Skin of body (tissue), 2 donors: Measurements from ENCODE around the gene TREX2. TPM values are rescaled to one million over a fixed set of nuclear protein-coding genes. Genes with fewer than 3 reads are reported as not detected.

ENCODE experiments used
- DNase-seq: peaks from one replicate; lab custom pipeline; 2025; lab: John Stamatoyannopoulos, UW
- total RNA-seq: library from RNA; depleted of rRNA; stranded (reverse); fragments of >200 nt; gene quantifications from one replicate; pipeline ENCODE4 v1.2.3, GENCODE V29; 2014

The TREX2 gene, protein sequence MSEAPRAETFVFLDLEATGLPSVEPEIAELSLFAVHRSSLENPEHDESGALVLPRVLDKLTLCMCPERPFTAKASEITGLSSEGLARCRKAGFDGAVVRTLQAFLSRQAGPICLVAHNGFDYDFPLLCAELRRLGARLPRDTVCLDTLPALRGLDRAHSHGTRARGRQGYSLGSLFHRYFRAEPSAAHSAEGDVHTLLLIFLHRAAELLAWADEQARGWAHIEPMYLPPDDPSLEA
- total RNA-seq = 6.1 TPM

DNA sequence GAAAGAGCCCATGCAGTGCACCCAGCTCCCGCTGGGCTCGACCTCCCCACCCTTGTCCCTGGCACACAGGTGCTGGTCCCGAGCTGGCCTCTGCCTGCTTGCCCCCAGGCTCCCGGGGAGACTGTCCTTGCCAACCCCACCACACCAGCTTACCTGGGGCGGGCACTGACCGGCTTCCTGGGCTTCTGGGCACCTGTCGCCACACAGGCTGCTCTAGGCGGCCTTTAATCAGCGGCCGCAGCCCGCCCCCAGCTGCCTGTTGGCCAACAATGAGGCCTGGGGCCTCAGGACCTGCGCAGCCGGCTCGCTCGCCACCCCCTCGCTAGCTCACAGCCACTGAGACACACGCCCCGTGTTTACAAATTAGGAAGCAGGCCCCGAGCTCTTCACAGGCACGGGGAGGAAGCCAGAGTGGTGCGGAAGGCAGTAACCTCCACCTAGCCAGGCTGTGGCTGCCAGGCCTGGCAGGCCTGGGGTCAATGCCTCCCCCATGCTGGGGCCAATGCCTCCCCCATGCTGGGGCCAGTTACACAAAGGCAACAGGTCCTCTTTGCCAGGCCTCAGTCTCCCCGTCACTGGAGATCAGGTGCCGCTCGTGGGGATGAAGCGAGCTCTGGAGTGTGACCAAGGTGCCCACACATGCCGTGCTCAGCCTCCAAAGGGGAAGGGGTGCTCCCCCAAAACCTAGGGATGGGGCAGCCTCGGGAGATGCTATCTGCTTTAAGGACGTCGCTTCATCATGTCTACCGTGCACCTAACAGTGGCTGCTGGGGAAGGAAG, at the start of gene TREX2:
Gene TREX2 (minus strand): TSS at position 201 of the 780 bp plus-strand sequence. CDS start 626 bp downstream, outside the sequence.
- no peak for DNase-seq

DNA sequence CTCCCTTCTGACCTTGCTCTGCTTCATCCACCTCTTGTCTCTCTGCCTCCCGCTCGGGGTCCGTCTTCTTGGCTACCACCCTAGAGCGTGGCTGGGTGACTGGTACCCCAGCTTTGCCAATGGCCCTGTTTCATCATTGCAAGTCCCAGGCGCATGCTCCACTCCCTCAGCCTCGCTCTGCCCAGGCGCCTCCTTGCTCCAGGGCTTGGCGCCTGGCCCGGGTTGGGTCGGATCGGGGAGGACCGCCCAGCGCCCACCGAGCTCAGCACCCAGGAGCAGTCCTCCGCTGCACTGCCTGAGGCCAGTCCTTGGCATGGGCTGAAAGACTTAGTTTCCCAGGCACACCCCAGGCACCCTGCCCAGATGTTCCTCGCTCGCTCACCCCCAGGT, 49.5 kb upstream of the TREX2 start:
- no peak for DNase-seq

DNA sequence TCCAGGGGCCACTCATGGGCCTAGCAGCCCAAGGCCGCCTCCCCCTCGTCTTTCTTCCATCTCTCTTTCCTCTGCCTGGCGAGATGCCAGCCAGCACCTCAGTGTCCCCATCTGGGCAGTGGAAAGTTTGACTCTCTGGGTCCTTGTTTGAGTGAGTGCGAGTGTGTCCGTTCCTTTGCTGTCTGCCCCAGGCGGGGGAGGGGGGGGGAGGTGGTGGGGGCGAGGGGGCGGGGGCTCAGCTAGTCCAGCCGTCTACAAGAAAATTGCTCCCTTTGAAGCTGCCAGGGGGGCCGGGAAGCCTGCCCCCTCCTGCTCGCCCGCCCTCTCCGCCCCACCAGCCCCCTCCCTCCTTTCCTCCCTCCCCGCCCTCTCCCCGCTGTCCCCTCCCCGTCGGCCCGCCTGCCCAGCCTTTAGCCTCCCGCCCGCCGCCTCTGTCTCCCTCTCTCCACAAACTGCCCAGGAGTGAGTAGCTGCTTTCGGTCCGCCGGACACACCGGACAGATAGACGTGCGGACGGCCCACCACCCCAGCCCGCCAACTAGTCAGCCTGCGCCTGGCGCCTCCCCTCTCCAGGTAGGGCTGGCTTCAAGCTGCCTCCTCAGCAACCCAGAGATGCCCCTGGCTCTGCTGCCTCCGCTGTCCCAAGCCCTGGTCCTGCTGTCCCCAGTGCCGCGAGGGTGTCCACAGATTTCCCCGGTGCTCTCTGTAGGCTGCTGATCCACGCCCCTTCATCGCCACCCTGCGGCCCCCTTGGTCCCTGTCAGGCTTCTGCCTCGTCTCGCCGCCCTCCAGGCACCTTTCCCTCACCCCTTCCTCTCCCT, 48.9 kb upstream of the TREX2 start, which contains the start of gene BGN:
Gene BGN (plus strand): TSS at position 440 of the 821 bp plus-strand sequence. CDS start 9,652 bp downstream, outside the sequence.
- DNase-seq = no peak

DNA sequence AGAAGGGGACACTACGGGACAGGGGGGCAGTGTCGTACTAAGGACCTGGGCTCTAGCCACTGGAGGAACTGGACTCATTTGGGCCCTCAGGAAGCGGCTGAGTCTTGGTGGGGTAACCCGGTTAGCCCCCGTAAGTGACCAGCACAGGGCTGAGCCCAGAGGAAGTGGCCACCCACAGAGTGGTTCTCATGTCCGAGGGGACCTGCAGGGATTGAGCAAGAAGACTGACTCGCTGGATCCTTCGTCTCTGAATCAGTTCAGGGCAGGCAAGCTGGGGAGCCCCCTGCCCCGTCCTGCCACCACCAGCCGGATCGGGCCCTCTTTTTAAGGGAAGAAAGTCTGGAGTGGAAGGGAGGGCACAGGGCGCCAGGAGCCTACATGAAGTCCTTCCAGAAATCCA, 48.2 kb upstream of the TREX2 start:
- DNase-seq = no peak

DNA sequence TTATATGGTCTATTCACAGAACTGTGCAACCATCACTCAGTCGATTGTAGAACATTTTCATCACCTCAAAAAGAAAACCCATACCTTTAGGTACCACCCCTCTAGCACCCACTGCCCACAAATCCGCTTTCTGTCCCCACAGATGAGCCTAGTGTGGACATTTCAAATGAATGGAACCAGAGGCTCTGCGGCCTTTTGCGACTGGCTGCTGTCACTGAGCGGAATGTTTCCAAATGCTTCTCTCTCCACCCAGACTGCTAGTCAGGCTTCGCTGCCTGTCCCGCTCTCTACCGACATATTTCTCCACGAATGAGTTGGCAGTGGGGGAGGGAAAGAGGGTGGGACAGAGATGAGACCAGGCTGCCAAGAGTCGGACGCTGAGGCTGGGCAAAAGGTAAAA, 47.2 kb upstream of the TREX2 start:
- DNase-seq = no peak

DNA sequence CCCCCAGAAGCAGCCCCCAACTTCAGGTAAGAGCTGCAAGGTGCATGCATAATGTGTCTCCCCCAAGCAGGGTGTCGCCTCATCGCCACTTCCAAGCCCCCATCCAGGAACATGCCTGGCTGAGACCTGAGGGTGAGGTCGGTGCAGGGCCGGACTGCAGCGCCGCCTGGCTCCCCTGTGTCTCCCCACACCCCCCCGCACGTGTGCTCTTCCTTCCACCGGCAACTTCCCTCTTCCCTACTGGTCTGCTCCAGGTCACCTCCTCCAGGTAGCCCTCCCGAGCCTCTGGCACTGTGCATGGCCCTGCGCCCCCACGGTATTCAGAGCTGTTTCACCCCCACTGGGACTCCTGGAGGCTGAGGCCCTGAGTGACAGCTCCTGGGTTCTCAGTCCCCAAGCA, 46.7 kb upstream of the TREX2 start:
- DNase-seq = no peak

DNA sequence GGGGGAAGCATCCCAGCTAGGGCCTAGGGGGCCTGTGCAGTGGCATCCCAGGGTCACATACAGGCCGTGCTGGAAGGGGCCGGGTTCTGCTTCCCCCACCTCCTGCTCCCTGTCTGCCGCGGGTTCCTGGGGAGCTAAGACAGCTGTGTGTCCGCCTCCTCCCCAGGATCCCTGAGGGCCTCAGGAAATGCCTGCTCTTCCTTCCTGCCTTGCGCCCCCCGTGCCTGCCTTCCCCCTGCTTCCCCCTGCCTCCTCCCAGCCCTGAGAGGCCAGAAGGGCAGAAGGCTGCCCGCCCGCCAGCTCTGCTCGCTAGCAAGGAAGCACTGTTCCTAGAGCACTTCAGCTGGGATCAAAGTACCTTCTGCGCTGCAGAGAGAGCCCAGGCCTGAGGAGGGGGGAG, 46.1 kb upstream of the TREX2 start:
- DNase-seq = no peak

DNA sequence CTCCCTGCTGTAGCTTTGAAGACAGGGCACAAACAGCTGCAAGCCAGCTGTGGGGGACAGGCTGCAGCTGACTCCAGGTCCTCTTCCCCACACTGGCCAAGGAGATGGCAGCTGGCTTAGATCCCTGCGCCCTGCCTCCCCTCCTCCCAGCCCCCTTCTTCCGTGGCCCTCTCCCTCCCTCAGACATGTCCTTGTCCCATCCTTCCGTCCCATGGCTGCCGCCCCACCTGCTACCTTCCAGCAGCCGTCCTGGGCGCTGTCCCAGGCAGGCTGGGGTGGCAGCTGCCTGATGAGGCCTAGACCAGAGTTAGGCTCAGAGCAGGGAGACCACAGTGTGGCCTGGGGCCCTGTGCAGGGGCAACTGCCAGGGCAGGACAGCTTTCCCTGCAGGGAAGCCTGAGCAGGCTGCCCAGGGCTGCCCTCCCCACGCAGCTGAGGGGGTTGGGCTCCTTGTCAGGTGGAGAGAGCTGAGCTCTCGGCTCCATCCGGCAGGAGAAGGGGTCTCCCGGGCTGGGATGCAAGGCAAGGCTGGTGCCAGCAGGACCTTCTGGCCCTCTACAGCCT, 45.6 kb upstream of the TREX2 start:
- no peak for DNase-seq

DNA sequence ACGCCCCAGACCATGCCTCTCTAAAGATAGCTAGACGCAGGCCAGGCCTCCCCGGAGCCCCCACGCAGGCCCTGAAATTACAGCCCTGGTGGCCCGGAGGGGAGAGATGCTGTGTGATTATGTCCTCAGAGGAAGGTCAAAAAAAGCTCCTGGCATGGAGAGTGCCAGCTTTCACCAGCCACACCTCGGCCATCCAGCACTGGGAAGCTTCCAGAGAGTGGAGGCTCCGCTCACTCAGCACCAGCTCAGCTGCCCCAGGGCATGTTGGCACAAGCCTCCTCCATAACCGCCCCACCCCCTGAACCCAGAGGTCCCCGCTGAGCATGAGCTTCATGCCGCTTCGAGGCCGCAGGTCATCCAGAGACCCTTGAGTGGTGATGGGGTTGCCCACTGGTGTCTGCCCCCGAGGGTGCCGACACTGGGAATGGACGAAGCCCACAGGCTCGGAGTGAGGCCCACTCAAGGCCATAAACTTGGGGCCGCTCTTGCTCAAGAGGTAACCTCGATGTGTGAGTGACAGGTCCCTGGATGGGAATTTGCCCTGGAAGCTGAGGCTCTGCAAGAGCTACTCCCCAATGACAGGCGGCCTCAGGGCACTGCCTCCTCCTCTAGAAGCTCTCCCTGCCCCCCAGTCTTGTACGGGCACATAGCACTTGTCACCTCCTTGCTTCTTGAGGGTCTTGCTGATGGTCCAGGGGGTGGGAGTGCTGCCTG, 44.5 kb upstream of the TREX2 start:
- DNase-seq = no peak

DNA sequence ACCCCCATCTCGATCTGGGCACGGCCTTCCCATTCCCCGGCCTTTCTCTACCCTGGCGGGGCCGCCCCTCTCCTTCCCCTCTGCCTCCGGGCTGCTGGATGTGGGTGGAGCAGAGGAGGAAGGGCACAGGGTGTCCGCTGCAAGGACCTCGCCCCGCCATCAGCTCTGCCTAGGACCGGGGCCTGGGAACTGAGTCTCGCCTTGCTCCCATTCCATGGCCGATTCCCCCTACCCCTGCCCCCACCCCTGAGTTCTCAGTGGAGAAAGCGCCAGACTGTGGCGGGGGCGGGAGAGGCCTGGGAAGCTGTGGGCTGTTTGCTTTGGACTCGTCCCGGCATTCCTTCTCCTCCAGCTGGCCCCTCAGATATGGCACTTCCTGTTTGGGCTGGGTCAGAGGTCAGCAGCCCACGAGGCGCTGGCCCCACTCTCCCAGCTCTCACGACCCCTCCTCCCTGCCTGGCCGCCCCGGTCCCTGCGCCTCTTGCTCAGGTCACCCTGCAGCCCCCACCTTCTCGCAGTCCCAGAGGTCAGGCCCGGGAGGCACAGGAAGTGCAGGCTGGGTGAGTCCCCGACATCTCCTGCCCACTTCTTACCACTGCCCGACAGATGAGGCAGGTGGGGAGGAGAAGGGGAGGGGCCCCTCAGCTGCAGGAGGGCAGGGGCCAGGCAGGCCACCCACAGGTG, 42.5 kb upstream of the TREX2 start:
- DNase-seq = no peak

DNA sequence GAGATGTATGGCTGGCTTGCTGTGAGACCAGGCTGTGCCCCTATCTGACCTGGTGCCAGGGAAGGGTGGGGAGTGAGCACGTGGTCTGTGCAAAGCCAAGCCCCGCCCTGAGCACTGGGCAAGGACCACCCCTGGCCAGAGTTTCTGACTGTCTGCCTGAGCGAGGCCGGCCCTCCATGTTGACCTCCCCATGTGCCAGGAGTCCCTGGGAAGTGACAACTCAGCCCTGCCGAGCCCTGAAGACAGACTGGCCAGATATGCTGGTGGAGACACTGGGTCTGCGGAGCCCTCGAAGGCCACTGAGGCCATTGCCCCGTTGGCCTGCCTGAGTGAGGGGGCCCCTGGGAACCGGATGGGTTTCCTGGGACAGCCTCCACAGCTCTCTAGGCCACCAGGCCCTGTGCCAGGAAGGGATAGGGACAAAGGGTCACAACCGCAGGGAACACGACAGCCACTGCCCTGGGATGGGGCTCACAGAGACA, 41.8 kb upstream of the TREX2 start:
- DNase-seq = no peak

DNA sequence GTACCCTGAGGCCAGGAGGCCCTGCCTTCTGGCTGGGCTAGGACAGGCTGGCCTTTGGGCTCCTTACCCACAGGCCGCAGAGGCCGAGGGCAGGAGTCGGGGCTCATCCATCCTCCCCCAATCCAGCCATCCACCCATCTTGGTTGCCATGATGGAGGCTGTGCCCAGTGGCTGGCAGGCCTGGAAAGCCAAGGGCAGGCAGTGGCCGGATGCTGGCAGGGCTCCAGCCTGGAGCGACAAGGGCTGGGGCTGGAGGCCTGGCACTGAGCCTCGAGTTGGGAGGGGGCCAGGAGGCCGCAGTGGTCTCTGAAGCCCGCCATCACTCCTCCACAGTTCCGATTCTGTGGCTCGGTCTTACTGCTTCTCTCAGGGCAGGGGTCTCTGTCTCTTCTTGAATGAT, 40.3 kb upstream of the TREX2 start:
- no peak for DNase-seq

DNA sequence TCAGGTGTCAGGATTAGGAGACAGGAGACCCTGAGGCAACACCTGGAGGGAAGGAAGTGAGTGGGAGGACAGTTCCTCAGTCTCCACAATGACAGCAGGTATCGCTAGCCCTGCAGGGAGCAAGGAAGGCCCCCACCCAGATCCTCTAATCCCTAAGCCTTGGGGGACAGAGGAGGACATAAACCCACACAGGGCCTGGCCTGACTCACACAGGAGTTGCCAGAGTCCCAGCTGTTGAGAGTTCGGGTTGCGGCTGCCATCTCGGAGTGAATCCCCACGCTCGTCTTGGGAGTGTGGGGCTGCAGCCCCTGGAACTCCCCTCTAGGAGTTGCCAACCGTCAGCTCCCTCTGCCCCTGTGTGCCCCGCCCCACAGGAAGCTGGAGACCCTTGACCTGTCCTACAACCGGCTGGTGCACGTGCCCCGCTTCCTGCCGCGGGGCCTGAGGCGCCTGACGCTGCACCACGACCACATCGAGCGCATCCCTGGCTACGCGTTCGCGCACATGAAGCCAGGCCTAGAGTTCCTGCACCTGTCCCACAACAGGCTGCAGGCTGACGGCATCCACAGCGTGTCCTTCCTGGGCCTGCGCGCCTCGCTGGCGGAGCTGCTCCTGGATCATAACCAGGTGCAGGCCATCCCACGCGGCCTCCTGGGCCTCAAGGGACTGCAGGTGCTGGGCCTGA, 39.7 kb upstream of the TREX2 start:
- DNase-seq = no peak

DNA sequence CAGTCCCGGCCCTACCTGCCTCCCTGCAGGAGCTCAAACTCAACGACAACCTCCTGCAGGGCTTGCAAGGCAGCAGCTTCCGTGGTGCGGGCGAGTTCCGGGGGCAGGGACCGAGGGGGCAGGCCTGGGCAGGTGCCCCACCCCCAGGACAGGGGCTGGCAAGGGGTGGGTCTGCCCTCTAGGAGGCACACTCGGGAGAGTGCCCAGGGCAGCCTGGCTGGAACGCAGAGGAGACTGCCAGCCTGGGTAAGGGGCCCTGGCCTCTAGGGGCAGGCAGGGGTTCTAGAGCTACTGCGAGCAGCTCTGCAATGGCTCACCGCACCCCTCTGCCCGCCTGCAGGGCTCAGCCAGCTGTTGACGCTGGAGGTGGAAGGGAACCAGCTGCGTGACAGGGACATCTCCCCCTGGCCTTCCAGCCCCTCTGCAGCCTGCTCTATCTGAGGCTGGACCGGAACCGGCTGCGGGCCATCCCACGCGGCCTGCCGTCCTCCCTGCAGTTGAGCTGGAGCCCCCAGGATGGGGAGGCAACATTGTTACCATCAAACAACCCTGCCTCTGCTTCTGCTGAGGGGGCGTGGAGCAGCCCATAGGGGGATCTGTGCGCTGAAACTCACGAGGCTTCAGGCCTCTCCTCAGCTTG, 36.6 kb upstream of the TREX2 start:
- DNase-seq = no peak

DNA sequence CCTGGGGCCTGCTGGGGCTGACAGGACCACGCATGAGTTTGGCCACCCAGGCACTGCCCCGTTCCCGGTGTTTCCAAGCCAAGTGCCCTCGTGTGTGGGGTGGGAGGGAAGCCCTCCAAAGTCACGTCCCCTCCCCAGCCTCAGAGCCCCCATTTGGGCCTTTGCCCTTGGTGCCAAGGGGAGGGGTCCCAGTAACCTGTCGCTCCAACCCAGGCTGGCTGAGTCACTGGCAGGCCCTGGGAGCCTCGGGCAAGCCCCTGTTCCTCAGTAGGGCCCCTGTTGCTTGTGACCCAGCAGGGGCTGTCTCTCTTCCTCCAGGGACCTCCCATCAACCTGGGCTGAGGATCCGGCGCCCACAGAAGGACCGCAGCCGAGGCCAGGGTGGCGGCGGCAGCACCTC, 35.2 kb upstream of the TREX2 start:
- DNase-seq = no peak

DNA sequence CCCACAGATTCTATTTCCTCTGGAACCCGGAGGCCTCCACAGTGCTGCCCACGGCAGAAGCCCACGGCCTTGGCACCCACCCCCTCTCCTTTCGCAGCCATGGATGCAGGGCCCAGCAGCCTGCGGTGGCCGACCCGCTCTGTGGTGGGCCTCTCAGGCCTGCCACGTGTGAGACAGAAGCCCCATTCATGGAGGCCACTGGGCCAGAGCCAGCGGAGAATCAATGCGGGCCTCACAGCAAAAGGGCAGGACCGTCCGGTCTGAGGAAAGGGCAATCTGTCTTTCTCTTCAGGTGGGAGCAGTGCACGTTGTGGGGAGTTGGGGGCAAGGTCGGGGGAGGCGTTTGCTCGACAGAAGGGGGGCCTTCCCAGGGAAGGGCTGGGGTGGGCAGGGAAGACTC, 32.9 kb upstream of the TREX2 start:
- no peak for DNase-seq

DNA sequence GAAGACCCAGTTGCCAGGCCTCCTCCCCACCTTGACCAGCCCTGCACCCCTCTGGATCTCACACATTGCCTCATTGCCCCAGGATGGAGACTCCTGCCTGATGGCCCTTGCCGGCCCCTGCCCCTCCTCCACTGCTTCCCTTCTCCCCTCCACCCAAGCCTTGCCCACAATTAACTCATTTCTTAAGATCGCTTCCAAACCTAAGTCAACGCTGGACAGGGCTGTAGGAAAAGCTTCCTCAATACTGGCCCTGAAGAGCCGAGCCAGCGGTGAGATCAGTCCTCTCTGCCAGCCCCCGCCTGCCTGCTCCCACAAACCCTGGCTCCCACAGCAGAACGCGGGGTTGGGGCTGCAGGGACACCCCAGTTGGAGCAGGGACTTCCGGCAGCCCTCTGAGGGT, 32.0 kb upstream of the TREX2 start:
- DNase-seq = no peak

DNA sequence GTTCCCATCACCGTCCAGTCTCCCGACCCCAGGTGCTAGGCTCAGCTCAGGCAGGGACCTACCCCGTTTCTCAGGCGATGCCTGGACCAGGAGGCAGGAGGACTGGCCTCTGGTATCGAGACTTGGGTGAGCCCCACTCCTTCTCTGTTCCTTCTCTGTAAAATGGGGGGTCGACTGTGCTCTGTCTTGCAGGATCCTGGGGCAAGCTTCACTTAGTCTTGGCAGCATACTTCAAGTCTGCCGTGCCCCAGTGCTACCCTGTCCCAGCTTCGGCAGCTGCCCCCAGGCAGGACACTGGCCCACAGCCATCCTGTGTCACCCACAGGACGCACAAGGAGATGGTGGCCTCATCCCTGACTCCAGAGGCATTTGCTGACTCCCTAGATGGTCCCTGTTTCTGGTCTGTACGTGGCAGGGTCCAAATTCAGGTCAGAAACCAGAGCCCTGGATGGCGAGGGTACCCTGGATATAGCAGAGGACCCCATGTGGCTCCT, 31.6 kb upstream of the TREX2 start:
- DNase-seq = no peak
